Tibial artery (tissue), 4 donors: Measurements from ENCODE around the gene SMAD9.
A peak's percentile ranks its signal among the peaks of the same experiment; 100 is the strongest.

Experiments used
- DNase-seq, 2 donors: peaks; one replicate each; pipeline ENCODE4 v3.0.0-alpha.2; 2019
- H3K27ac ChIP-seq, 2 donors: fragments of 200-600 bp; sonication (generic) in 1 of 2; 1 replicate in 1 of 2; 2 replicates in 1 of 2; pipeline ENCODE4 v1.5.1; 2018 to 2019; ENCODE audit warnings: mild to moderate bottlenecking in 1 of 2
- H3K27me3 ChIP-seq, 2 donors: fragments of 200-600 bp; sonication (generic) in 1 of 2; one replicate each; pipeline versions ENCODE4 v1.5.1 to v1.6.0; 2016 to 2019
- H3K36me3 ChIP-seq, 3 donors: fragments of 200-600 bp; sonication (generic) in 2 of 3; one replicate each; pipeline ENCODE4 v1.5.1; 2016 to 2019; ENCODE audit warnings: mild to moderate bottlenecking in 2 of 3
- H3K4me1 ChIP-seq, 4 donors: fragments of 200-600 bp; sonication (generic) in 2 of 4; 1 replicate in 3 of 4; 2 replicates in 1 of 4; pipeline ENCODE4 v1.5.1; 2016 to 2019
- H3K4me3 ChIP-seq, 2 donors: fragments of 200-600 bp; sonication (generic) in 1 of 2; 1 replicate in 1 of 2; 2 replicates in 1 of 2; pipeline ENCODE4 v1.5.1; 2018 to 2019; ENCODE audit warnings: mild to moderate bottlenecking in 2 of 2
- H3K9me3 ChIP-seq, 3 donors: fragments of 200-600 bp; sonication (generic) in 1 of 3; one replicate each; pipeline ENCODE4 v1.5.1; 2016 to 2019
- CTCF ChIP-seq, 2 experiments: fragments of 200-600 bp in 1 of 2; fragments of 450-650 bp in 1 of 2; IDR thresholded peaks; one replicate each; pipeline ENCODE4 v1.5.1; 2017 to 2019; ENCODE audit warnings: antibody characterized with exemption in 2 of 2, mild to moderate bottlenecking in 1 of 2, moderate library complexity in 1 of 2
- intact Hi-C: fragments of 100-400 bp; cut with DNase I; formaldehyde crosslinking; loops from one replicate; pipeline ENCODE4 v1.15.0; 2023; ENCODE audit warnings: low total_unique reads

Gene SMAD9

GRCh38 chr13:36903925-36904595 lies 16.0 kb downstream of the SMAD9 start:
- Histone ChIP-seq H3K27ac (no peak overlapping the region), H3K36me3 (peaks cover 0 to 14% (median 0%) of the 10 kb centered on the region in 3 donors), H3K4me1 (no peaks in the 10 kb centered on the region), H3K9me3 (peaks cover 0 to 10% (median 0%) of the 10 kb centered on the region in 3 donors), H3K27me3 (no peaks in the 10 kb centered on the region), H3K4me3 (no peak overlapping the region)
- DNase-seq: no peak
- intact Hi-C loops: no loop called here
- TF ChIP-seq CTCF (IDR thresholded peaks at IDR 0.05): no peak

GRCh38 chr13:36897054-36897616 lies 22.9 kb downstream of the SMAD9 start:
- H3K4me1 ChIP-seq: peaks cover 0 to 36% (median 2%) of the 10 kb centered on the region in 4 donors
- H3K27ac ChIP-seq: peak overlapping the region in 1 of 2 donors; percentile 6
- intact Hi-C loops: no loop called here
- no peak overlapping the region for H3K4me3 ChIP-seq
- no peak for DNase-seq
- TF ChIP-seq CTCF (IDR thresholded peaks at IDR 0.05): no peak
- peaks cover 0 to 14% (median 0%) of the 10 kb centered on the region in 3 donors for H3K9me3 ChIP-seq
- H3K27me3 ChIP-seq: no peaks in the 10 kb centered on the region
- H3K36me3 ChIP-seq: peaks cover 0 to 13% (median 0%) of the 10 kb centered on the region in 3 donors

GRCh38 chr13:36891752-36892151 lies 28.3 kb downstream of the SMAD9 start:
- no peak for TF ChIP-seq CTCF (IDR thresholded peaks at IDR 0.05)
- no peaks in the 10 kb centered on the region for H3K36me3 ChIP-seq
- H3K9me3 ChIP-seq: no peaks in the 10 kb centered on the region
- intact Hi-C loops: no loop called here
- H3K4me3 ChIP-seq: no peak overlapping the region
- H3K27me3 ChIP-seq: no peaks in the 10 kb centered on the region
- peaks cover 0 to 62% (median 20%) of the 10 kb centered on the region in 4 donors for H3K4me1 ChIP-seq
- no peak for DNase-seq
- no peak overlapping the region for H3K27ac ChIP-seq

GRCh38 chr13:36888645-36889044 lies 31.4 kb downstream of the SMAD9 start:
- no peak for DNase-seq
- Histone ChIP-seq H3K9me3 (no peaks in the 10 kb centered on the region), H3K27ac (no peak overlapping the region), H3K4me1 (peaks cover 0 to 53% (median 17%) of the 10 kb centered on the region in 4 donors), H3K4me3 (no peak overlapping the region), H3K36me3 (no peaks in the 10 kb centered on the region), H3K27me3 (no peaks in the 10 kb centered on the region)
- TF ChIP-seq CTCF (IDR thresholded peaks at IDR 0.05): no peak
- intact Hi-C loops: no loop called here

GRCh38 chr13:36887758-36888521 lies 32.1 kb downstream of the SMAD9 start:
- no peak overlapping the region for H3K4me3 ChIP-seq
- no peaks in the 10 kb centered on the region for H3K27me3 ChIP-seq
- H3K27ac ChIP-seq: no peak overlapping the region
- TF ChIP-seq CTCF (IDR thresholded peaks at IDR 0.05): no peak
- intact Hi-C loops: no loop called here
- no peak for DNase-seq
- peaks cover 0 to 60% (median 18%) of the 10 kb centered on the region in 4 donors for H3K4me1 ChIP-seq
- no peaks in the 10 kb centered on the region for H3K9me3 ChIP-seq
- no peaks in the 10 kb centered on the region for H3K36me3 ChIP-seq
